IPS-18c (cell line): ENCODE results near the gene TMEM144.
"Not testable (repeated sequence)": the region's sequence is repeated elsewhere in the genome, so short reads cannot be mapped to it uniquely, and the experiment has no call there.

Experiments used
- H3K4me3 ChIP-seq: 2 replicates; pipeline ENCODE4 v1.7.0; 2013; ENCODE audit warnings: low read depth, mild to moderate bottlenecking, low read length, moderate library complexity; ENCODE audit not compliant: insufficient read depth
- H3K9me3 ChIP-seq: one replicate; pipeline ENCODE4 v1.6.1; 2013; ENCODE audit warnings: mild to moderate bottlenecking, low read length, moderate library complexity; ENCODE audit not compliant: control insufficient read depth, insufficient read depth

TMEM144 gene

DNA sequence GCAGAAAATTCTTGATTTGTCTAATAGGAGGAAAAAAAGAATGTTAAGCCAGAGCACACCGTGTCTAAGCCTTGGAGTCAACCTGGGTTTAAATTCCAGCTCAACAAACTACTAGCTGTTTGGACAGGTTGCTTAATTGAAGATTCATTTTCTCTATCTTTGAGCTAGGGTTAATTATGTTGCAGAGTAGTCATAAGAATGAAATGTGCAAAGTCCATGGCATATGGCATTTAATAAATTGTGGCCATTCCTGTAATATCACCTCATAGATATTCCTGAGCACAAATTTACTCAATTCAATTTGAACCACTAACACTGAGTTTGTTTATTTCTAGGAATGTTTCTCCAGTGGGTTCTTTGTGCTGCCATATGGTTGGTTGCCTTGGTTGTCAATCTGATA is 4.6 kb downstream of the TMEM144 start:
- H3K4me3 ChIP-seq, result no peak overlapping the region

GRCh38 chr4:158217763-158218162 is 7.5 kb downstream of the TMEM144 start:
- H3K9me3 ChIP-seq, result no peaks in the 10 kb centered on the region
- no peak overlapping the region for H3K4me3 ChIP-seq

More for the DNA sequence above, 4.6 kb downstream of the TMEM144 start:
- H3K9me3 ChIP-seq, result no peaks in the 10 kb centered on the region

- H3K4me3 ChIP-seq, result no peak overlapping the region
- no peaks in the 10 kb centered on the region for H3K9me3 ChIP-seq
These were observed 9.3 kb downstream of the TMEM144 start for GRCh38 chr4:158219623-158220022.

GRCh38 chr4:158224318-158224717 is 14.0 kb downstream of the TMEM144 start:
- H3K9me3 ChIP-seq, H3K4me3 ChIP-seq: not testable (repeated sequence)

- not testable (repeated sequence) for H3K4me3 ChIP-seq, H3K9me3 ChIP-seq
These were observed 14.7 kb downstream of the TMEM144 start for GRCh38 chr4:158224999-158225398.

DNA sequence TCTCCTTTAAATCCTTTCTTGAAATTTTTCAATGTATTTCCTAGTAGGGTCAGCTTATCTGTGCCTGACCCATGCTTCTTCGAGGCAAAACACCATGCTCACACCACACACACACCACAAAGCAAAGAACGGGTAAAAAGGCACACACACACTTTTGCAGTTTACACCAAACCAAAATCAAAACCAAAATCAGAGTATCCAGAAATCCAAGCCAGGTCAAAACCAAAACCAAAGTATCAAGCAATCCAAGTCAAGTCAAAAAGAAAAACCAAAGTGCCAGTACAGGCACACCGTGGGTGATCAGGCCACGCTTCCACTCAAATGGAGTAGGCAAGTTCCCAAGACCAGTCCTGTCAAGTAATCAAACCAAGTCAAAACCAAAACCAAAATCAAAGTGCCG is 17.6 kb downstream of the TMEM144 start:
- not testable (repeated sequence) for H3K4me3 ChIP-seq, H3K9me3 ChIP-seq

- H3K4me3 ChIP-seq, H3K9me3 ChIP-seq: not testable (repeated sequence)
These were observed 18.1 kb downstream of the TMEM144 start for GRCh38 chr4:158228399-158228798.

DNA sequence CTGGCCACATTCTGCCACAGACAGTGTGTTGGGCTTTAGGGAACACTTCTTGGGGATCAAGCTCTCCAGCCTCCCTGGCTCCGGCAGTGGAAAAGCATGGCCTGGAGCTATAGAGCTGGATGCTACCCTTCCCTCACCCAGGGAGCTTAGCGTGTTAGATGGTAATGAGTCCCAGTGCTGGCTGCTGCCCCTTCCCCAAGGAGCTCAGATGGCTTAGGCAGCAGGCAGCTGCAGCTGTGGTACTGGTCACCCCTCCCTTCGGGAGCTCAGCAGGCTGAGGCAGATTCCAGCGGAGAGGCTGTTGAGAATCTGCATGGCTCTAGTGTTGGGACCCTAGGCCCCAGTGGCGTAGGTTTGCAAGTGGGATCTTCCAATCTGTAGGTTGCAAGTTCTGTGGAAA is 19.5 kb downstream of the TMEM144 start:
- Histone ChIP-seq H3K4me3 (no peak overlapping the region), H3K9me3 (no peaks in the 10 kb centered on the region)

GRCh38 chr4:158234671-158235070 is 24.4 kb downstream of the TMEM144 start:
- H3K4me3 ChIP-seq, result no peak overlapping the region
- no peaks in the 10 kb centered on the region for H3K9me3 ChIP-seq

DNA sequence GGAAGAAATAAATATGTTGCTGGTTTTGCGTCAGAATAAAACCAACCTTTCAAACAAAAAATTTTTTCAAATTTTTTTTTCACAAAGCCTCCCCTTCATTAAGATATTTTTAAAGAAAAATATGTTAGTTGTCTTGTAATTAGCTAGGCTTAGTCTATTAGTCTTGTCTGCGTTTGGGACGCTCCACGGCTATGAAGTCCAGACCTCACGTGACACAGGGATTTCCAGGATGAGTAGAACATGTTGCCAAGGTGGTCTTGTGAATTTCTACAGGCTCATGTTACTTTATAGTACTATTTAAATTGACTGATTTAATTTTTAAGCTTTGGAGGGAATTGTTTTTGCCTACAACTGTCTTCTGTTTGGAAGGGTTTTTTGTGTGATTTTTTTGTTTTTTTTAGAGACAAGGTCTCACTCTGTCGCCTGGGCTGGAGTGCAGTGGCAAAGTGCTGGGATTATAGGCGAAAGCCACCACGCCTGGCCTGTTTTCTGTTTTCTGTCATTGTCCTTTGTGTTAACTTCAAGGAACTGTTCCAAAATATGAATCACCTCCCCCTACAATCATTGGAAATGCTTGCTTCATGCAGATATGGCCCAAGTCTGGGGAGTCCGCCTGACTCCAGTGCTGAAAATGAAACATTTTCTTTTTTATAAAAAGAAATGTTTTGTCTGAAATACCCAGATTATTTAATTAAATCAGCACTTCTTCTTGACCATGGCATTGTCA is 26.2 kb downstream of the TMEM144 start:
- no peaks in the 10 kb centered on the region for H3K9me3 ChIP-seq
- no peak overlapping the region for H3K4me3 ChIP-seq

- no peaks in the 10 kb centered on the region for H3K9me3 ChIP-seq
- no peak overlapping the region for H3K4me3 ChIP-seq
These were observed 28.3 kb downstream of the TMEM144 start for GRCh38 chr4:158238575-158238974.

DNA sequence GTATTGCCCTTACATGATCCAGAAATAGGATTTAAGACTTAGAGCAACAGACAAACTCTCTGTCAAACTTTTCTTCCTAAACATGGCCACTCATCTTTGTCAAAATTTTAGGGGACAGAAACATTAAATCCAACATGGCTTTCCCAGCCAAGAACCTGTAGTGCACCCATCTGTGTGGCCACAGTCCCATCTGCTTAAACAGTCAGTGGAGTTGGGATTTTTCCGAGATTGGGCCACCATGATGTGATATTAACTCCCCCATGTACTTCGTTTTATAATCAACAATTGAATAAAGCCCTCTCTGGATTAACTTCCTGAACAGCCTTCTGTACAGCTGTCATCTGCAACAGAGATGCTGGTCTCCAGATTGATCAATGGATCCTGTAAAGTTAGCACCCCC is 28.9 kb downstream of the TMEM144 start:
- Histone ChIP-seq H3K4me3 (no peak overlapping the region), H3K9me3 (no peaks in the 10 kb centered on the region)

DNA sequence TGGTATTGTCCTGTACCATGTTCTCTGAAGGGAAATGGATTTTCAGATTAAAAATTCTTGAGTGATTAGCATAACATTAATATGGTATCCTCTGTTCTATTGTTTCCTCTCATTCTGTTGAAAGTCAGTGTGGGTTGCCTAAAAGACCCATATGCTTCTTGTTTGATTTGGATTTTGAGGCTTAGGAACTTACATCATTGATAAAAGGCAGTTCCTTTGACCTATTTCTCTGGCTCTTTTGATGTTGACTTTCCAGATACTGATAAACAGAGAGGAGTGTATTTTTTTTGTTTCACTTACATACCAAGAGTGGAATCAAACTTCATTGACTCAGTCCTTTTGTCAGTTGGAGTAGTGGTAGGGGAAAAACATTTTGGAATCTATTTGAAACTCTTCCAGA is 32.8 kb downstream of the TMEM144 start:
- no peaks in the 10 kb centered on the region for H3K9me3 ChIP-seq
- H3K4me3 ChIP-seq, result no peak overlapping the region

GRCh38 chr4:158250321-158250720 is 40.0 kb downstream of the TMEM144 start:
- Histone ChIP-seq H3K4me3 (no peak overlapping the region), H3K9me3 (no peaks in the 10 kb centered on the region)

- Histone ChIP-seq H3K9me3 (no peaks in the 10 kb centered on the region), H3K4me3 (no peak overlapping the region)
These were observed 43.2 kb downstream of the TMEM144 start for GRCh38 chr4:158253350-158253980.

DNA sequence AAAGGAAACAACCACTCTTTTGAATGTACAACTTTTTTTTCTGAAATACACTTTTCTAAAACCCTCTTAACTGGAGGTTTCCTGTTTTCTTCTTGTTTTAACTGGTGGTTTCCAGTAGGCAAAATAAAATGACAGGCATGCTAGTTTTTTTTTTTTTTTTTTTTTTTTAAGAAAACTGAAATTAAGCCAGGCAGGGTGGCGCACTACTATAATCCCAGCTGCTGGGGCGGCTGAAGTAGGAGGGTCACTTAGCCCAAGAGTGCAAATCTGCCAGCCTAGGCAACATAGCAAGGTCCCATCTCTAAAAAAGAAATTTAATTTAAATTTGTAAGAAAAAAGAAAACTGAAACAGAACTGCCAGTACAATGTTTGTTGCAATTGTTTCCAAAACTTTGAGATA is 44.0 kb downstream of the TMEM144 start:
- Histone ChIP-seq H3K9me3 (no peaks in the 10 kb centered on the region), H3K4me3 (no peak overlapping the region)

DNA sequence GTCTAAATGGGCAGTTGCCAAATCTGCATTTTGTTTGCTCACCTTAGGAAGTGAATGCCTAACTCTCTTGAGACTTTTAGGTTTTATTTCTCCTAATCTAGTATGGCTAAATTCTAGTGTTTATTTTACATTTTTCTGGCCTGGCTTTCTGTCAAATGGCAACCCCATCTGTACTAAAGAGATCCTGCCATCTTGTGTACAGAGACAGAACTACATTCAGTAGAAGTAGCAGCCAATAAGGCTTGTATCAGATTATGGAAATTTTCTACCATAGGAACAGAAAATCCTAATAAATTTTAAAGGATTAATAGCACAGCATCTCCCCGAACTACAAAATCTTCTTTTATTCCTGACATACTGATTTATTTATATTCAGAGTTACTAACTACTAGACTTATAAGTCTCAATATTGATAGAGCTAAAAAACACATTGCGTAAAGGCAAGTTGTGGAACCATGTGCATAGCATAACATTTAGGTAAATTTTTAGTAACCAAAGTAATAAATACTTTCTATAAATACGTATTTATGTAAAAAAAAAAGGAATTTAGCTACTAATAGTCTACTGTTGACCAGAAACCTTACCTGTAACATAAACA is 45.5 kb downstream of the TMEM144 start:
- Histone ChIP-seq H3K4me3 (no peak overlapping the region), H3K9me3 (no peaks in the 10 kb centered on the region)

- no peak overlapping the region for H3K4me3 ChIP-seq
- H3K9me3 ChIP-seq, result no peaks in the 10 kb centered on the region
These were observed 49.8 kb downstream of the TMEM144 start for GRCh38 chr4:158259955-158260575.
